ENCODE results near the gene CARMIL3. TPM values are rescaled to one million over a fixed set of nuclear protein-coding genes. Genes with fewer than 3 reads are reported as not detected.

CARMIL3 gene
- total RNA-seq, 1 experiment from 2014 or later: 0.71 TPM

DNA sequence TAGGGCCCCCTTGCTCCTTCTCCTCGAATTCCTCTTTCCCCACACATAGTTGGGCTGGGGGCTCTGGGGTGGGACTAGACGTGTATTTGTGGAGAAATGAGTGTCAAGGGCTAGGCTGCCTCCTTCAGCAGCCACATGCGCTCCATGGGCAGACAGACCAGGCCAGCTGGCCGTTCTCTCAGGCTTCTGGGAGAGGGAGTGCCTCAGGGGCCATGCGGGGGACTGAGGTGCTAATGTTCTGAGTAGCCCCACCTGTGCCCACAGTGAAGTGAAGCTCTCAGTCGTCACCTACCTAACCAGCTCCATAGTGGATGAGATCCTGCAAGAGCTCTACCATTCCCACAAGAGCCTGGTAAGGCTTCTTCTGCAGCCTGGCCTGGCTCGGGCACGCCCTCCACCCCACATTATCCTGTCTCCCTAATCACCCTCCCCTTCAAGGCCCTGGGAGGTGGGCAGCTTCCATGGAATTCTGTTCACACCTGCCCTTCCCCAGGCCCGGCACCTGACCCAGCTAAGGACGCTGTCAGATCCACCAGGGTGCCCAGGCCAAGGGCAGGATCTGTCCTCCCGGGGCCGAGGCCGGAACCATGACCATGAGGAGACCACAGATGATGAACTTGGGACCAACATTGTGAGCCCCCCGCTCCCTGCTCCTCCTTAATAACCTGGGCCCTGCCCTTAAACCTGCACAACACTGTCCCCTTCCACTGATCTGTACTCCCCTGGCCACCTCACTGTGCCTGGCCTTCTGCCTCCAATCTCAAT, 10.6 kb downstream of the CARMIL3 start:
- Histone ChIP-seq H3K4me3 (replicated peaks in 1 of 2; ENCODE audit: low read depth in 1 of 2, low read length in 2 of 2) (no peak overlapping the region), H3K27me3 (ENCODE audit: insufficient read depth, low read length) (no peaks in the 10 kb centered on the region), H3K4me2 (ENCODE audit: low read length) (no peak overlapping the region), H2AFZ (ENCODE audit: low read depth, low read length, poor library complexity, severe bottlenecking) (no peak overlapping the region), H3K36me3 (ENCODE audit: control insufficient read depth in 1 of 2, insufficient read depth in 2 of 2, low read length in 2 of 2) (no peaks in the 10 kb centered on the region), H3K4me1 (ENCODE audit: control insufficient read depth in 1 of 2, insufficient read depth in 2 of 2, low read length in 2 of 2) (no peaks in the 10 kb centered on the region), H3K9ac (ENCODE audit: low read length) (no peak overlapping the region), H3K27ac (ENCODE audit: low read depth, low read length) (no peak overlapping the region), H3K9me2 (ENCODE audit: insufficient read depth) (no peaks in the 10 kb centered on the region), H4K20me1 (ENCODE audit: insufficient read depth) (no peaks in the 10 kb centered on the region), H3K9me3 (ENCODE audit: control insufficient read depth in 1 of 2, insufficient read depth in 1 of 2, low read depth in 1 of 2, low read length in 2 of 2) (no peaks in the 10 kb centered on the region), H3K79me2 (ENCODE audit: insufficient read depth, low read length) (no peaks in the 10 kb centered on the region)
- intact Hi-C loops (cut with micrococcal nuclease): no loop called here
- POLR2A ChIA-PET: interaction anchor here (1.1 kb wide), 1 partner anchor 9 kb away, joined by 4 read pairs; no protein-coding TSS in a partner anchor
- ATAC-seq: no peak
- CTCF ChIA-PET: interaction anchor here (0.9 to 1.2 kb wide), 4 partner anchors 19 to 99 kb away, joined by 3 to 5 read pairs (median 4); partner anchors contain the start of gene IRF9
- BruUV-seq (replicated peaks): no TSS peak
- RAD21 ChIA-PET (ENCODE audit: low non-redundant PET in 1 of 2, low total read pairs in 2 of 2, uncharacterized antibody in 2 of 2, unreplicated experiment in 2 of 2): no interaction called here
- TF ChIP-seq, protein P1, sequence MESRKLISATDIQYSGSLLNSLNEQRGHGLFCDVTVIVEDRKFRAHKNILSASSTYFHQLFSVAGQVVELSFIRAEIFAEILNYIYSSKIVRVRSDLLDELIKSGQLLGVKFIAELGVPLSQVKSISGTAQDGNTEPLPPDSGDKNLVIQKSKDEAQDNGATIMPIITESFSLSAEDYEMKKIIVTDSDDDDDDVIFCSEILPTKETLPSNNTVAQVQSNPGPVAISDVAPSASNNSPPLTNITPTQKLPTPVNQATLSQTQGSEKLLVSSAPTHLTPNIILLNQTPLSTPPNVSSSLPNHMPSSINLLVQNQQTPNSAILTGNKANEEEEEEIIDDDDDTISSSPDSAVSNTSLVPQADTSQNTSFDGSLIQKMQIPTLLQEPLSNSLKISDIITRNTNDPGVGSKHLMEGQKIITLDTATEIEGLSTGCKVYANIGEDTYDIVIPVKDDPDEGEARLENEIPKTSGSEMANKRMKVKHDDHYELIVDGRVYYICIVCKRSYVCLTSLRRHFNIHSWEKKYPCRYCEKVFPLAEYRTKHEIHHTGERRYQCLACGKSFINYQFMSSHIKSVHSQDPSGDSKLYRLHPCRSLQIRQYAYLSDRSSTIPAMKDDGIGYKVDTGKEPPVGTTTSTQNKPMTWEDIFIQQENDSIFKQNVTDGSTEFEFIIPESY (IDR thresholded peaks at IDR 0.05; ENCODE audit: extremely low read depth, insufficient replicate concordance, low read length): no peak
- TF ChIP-seq EGR1 (IDR thresholded peaks at IDR 0.05; ENCODE audit: low read depth) (no peak), ELF1 (IDR thresholded peaks at IDR 0.05; ENCODE audit: borderline replicate concordance, low read depth) (no peak), SRF (IDR thresholded peaks at IDR 0.05; ENCODE audit: low read depth) (no peak), YY1 (IDR thresholded peaks at IDR 0.05; ENCODE audit: extremely low read depth, insufficient replicate concordance, low read depth, low read length) (no peak)
- DNase-seq (ENCODE audit: low read depth, low spot score): no peak

DNA sequence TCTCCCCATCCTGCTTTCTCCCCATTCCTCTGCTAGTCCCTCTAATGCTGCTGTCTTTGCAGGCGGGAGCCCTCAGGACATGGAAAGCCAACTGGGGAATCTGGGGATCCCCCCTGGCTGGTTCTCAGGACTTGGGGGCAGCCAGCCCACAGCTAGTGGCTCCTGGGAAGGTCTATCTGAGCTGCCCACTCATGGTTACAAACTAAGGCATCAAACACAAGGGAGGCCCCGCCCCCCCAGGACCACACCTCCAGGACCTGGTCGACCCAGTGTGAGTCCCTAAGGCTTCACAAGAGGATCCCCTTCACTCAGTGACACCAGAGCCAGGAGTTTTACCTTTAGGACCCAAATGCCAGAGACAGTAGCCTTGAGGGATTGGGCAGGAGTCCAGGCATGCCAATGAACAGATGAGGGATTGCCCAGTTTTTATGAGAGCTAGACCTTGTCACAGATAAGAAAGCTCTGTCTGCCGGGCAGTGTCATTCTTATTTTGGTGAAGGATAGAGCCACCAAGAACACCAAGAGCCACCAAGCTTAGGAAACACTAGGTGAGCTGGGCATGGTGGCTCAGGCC, 11.5 kb downstream of the CARMIL3 start:
- H3K9me2 ChIP-seq (ENCODE audit: insufficient read depth): no peaks in the 10 kb centered on the region
- no peaks in the 10 kb centered on the region for H3K27me3 ChIP-seq (ENCODE audit: insufficient read depth, low read length)
- H3K79me2 ChIP-seq (ENCODE audit: insufficient read depth, low read length): no peaks in the 10 kb centered on the region
- no peak overlapping the region for H3K4me2 ChIP-seq (ENCODE audit: low read length)
- H3K9ac ChIP-seq (ENCODE audit: low read length): no peak overlapping the region
- RAD21 ChIA-PET (ENCODE audit: low non-redundant PET in 1 of 2, low total read pairs in 2 of 2, uncharacterized antibody in 2 of 2, unreplicated experiment in 2 of 2): no interaction called here
- no peak for DNase-seq (ENCODE audit: low read depth, low spot score)
- H3K27ac ChIP-seq (ENCODE audit: low read depth, low read length): no peak overlapping the region
- no peaks in the 10 kb centered on the region for H4K20me1 ChIP-seq (ENCODE audit: insufficient read depth)
- H3K4me3 ChIP-seq (replicated peaks in 1 of 2; ENCODE audit: low read depth in 1 of 2, low read length in 2 of 2): no peak overlapping the region
- no peak overlapping the region for H2AFZ ChIP-seq (ENCODE audit: low read depth, low read length, poor library complexity, severe bottlenecking)
- no peaks in the 10 kb centered on the region for H3K9me3 ChIP-seq (ENCODE audit: control insufficient read depth in 1 of 2, insufficient read depth in 1 of 2, low read depth in 1 of 2, low read length in 2 of 2)
- POLR2A ChIA-PET: no interaction called here
- CTCF ChIA-PET: no interaction called here
- no peak for ATAC-seq
- BruUV-seq (replicated peaks): no TSS peak
- intact Hi-C loops (cut with micrococcal nuclease): no loop called here
- H3K4me1 ChIP-seq (ENCODE audit: control insufficient read depth in 1 of 2, insufficient read depth in 2 of 2, low read length in 2 of 2): no peaks in the 10 kb centered on the region
- H3K36me3 ChIP-seq (ENCODE audit: control insufficient read depth in 1 of 2, insufficient read depth in 2 of 2, low read length in 2 of 2): no peaks in the 10 kb centered on the region
- TF ChIP-seq, protein P1 (IDR thresholded peaks at IDR 0.05; ENCODE audit: extremely low read depth, insufficient replicate concordance, low read length): no peak
- TF ChIP-seq, protein P2, sequence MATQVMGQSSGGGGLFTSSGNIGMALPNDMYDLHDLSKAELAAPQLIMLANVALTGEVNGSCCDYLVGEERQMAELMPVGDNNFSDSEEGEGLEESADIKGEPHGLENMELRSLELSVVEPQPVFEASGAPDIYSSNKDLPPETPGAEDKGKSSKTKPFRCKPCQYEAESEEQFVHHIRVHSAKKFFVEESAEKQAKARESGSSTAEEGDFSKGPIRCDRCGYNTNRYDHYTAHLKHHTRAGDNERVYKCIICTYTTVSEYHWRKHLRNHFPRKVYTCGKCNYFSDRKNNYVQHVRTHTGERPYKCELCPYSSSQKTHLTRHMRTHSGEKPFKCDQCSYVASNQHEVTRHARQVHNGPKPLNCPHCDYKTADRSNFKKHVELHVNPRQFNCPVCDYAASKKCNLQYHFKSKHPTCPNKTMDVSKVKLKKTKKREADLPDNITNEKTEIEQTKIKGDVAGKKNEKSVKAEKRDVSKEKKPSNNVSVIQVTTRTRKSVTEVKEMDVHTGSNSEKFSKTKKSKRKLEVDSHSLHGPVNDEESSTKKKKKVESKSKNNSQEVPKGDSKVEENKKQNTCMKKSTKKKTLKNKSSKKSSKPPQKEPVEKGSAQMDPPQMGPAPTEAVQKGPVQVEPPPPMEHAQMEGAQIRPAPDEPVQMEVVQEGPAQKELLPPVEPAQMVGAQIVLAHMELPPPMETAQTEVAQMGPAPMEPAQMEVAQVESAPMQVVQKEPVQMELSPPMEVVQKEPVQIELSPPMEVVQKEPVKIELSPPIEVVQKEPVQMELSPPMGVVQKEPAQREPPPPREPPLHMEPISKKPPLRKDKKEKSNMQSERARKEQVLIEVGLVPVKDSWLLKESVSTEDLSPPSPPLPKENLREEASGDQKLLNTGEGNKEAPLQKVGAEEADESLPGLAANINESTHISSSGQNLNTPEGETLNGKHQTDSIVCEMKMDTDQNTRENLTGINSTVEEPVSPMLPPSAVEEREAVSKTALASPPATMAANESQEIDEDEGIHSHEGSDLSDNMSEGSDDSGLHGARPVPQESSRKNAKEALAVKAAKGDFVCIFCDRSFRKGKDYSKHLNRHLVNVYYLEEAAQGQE (IDR thresholded peaks at IDR 0.05; ENCODE audit: low read depth): no peak
- TF ChIP-seq, protein P3, sequence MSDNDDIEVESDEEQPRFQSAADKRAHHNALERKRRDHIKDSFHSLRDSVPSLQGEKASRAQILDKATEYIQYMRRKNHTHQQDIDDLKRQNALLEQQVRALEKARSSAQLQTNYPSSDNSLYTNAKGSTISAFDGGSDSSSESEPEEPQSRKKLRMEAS (IDR thresholded peaks at IDR 0.05): no peak
- no peak for TF ChIP-seq POLR2A (IDR thresholded peaks at IDR 0.05; ENCODE audit: borderline replicate concordance, extremely low read depth, insufficient read depth, insufficient read length)
- TF ChIP-seq TCF7L2 (IDR thresholded peaks at IDR 0.05; ENCODE audit: borderline replicate concordance, extremely low read depth, insufficient read depth, insufficient read length): no peak

Data from HCT116 (cell line).